HG02938 (cell line): Measurements from ENCODE around the gene LDHD.
"Not testable (repeated sequence)": the region's sequence is repeated elsewhere in the genome, so short reads cannot be mapped to it uniquely, and the experiment has no call there.

Experiments
- ATAC-seq: cut with Tn5 transposase; IDR thresholded peaks from one replicate; pipeline ENCODE4 v1.9.1; 2021; ENCODE audit warnings: mild to moderate bottlenecking, moderate library complexity; ENCODE audit not compliant: unreplicated experiment

LDHD gene

GRCh38 chr16:75100603-75100990 is 16.0 kb downstream of the LDHD start:
- no peak for ATAC-seq

GRCh38 chr16:75099738-75100602 is 16.6 kb downstream of the LDHD start:
- peak; percentile 48 for ATAC-seq

- ATAC-seq: no peak
These were observed 17.4 kb downstream of the LDHD start for GRCh38 chr16:75099075-75099667.

GRCh38 chr16:75097941-75098901 is 18.4 kb downstream of the LDHD start:
- ATAC-seq: peak; percentile 54

GRCh38 chr16:75097191-75097761 is 19.3 kb downstream of the LDHD start:
- no peak for ATAC-seq

- ATAC-seq: no peak
These were observed 19.9 kb downstream of the LDHD start for GRCh38 chr16:75096656-75097055.

- ATAC-seq: no peak
These were observed 21.4 kb downstream of the LDHD start for GRCh38 chr16:75095204-75095621.

GRCh38 chr16:75093598-75094540 is 22.7 kb downstream of the LDHD start:
- no peak for ATAC-seq

- no peak for ATAC-seq
These were observed 23.8 kb downstream of the LDHD start for GRCh38 chr16:75092777-75093176.

GRCh38 chr16:75091619-75092018 is 25.0 kb downstream of the LDHD start:
- ATAC-seq: not testable (repeated sequence)

GRCh38 chr16:75090899-75091298 is 25.7 kb downstream of the LDHD start:
- not testable (repeated sequence) for ATAC-seq

- no peak for ATAC-seq
These were observed 26.9 kb downstream of the LDHD start for GRCh38 chr16:75089486-75090202.

GRCh38 chr16:75088934-75089333 is 27.6 kb downstream of the LDHD start:
- ATAC-seq: no peak

- no peak for ATAC-seq
These were observed 28.4 kb downstream of the LDHD start for GRCh38 chr16:75088216-75088615.

- no peak for ATAC-seq
These were observed 29.1 kb downstream of the LDHD start for GRCh38 chr16:75087375-75087979.

GRCh38 chr16:75086688-75087374 is 29.7 kb downstream of the LDHD start:
- ATAC-seq: no peak

- no peak for ATAC-seq
These were observed 30.3 kb downstream of the LDHD start for GRCh38 chr16:75086281-75086680.

GRCh38 chr16:75085556-75085955 is 31.0 kb downstream of the LDHD start:
- ATAC-seq: no peak
